Endothelial cell of umbilical vein (primary cell): ENCODE results near the gene TGDS.

Source experiments
- EZH2 ChIP-seq: IDR thresholded peaks from 2 replicates; pipeline ENCODE4 v1.6.1; 2012; ENCODE audit warnings: borderline replicate concordance, low read depth, mild to moderate bottlenecking, moderate library complexity, low read length, inconsistent platforms; ENCODE audit not compliant: severe bottlenecking
- MYC ChIP-seq: IDR thresholded peaks from one replicate; pipeline ENCODE4 v1.6.1; 2011; ENCODE audit warnings: mild to moderate bottlenecking, low read depth, low read length
- POLR2A ChIP-seq: IDR thresholded peaks from 2 replicates; pipeline ENCODE4 v1.6.1; 2012; ENCODE audit warnings: low read depth, mild to moderate bottlenecking, control low read depth, low read length
- TF ChIP-seq, protein P1 (sequence below), 2 donors: IDR thresholded peaks; 1 replicate in 1 of 2; 2 replicates in 1 of 2; pipeline ENCODE4 v1.5.1; 2011; ENCODE audit warnings: low read length in 2 of 2, mild to moderate bottlenecking in 2 of 2, moderate library complexity in 2 of 2, control low read depth in 1 of 2, inconsistent platforms in 1 of 2, low read depth in 1 of 2; ENCODE audit not compliant: insufficient read depth in 1 of 2; ENCODE audit errors: extremely low read depth in 1 of 2

DNA sequence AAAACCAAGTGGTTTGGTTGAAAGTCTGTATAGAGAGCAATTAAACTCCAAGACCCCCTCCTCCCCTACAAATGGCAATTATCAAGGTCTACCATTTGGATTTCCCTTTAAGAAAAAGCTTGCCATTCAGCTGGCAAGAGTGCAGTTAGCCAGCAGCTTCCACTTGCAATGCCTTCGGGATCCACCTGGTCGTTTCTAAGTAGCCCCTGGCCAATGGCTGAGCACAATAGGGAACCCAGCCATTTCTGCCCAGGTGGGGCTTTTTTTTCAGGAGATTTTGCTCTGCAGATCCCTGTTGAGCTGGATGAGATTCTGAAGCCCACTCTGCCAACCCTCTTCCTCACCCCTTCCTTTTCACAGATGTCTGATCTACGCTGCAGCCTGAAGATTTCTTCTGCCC, 26.3 kb downstream of the TGDS start:
- TF ChIP-seq POLR2A, result no peak
- TF ChIP-seq, protein P1, sequence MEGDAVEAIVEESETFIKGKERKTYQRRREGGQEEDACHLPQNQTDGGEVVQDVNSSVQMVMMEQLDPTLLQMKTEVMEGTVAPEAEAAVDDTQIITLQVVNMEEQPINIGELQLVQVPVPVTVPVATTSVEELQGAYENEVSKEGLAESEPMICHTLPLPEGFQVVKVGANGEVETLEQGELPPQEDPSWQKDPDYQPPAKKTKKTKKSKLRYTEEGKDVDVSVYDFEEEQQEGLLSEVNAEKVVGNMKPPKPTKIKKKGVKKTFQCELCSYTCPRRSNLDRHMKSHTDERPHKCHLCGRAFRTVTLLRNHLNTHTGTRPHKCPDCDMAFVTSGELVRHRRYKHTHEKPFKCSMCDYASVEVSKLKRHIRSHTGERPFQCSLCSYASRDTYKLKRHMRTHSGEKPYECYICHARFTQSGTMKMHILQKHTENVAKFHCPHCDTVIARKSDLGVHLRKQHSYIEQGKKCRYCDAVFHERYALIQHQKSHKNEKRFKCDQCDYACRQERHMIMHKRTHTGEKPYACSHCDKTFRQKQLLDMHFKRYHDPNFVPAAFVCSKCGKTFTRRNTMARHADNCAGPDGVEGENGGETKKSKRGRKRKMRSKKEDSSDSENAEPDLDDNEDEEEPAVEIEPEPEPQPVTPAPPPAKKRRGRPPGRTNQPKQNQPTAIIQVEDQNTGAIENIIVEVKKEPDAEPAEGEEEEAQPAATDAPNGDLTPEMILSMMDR (IDR thresholded peaks at IDR 0.05; ENCODE audit: extremely low read depth in 1 of 2, insufficient read depth in 1 of 2, low read depth in 1 of 2, low read length in 2 of 2), result no peak
- no peak for TF ChIP-seq EZH2
- no peak for TF ChIP-seq MYC
